GM19467 (cell line): ENCODE measurements around the gene LETM1.
"Not testable (repeated sequence)": the region's sequence is repeated elsewhere in the genome, so short reads cannot be mapped to it uniquely, and the experiment has no call there.

Source experiments
- ATAC-seq: cut with Tn5 transposase; IDR thresholded peaks from one replicate; pipeline ENCODE4 v1.9.1; 2021; ENCODE audit warnings: mild to moderate bottlenecking, moderate library complexity; ENCODE audit not compliant: unreplicated experiment

LETM1 gene

GRCh38 chr4:1852904-1853623 lies 2.9 kb downstream of the LETM1 start:
- no peak for ATAC-seq

- no peak for ATAC-seq
These were observed 4.2 kb downstream of the LETM1 start for GRCh38 chr4:1851575-1852410.

DNA sequence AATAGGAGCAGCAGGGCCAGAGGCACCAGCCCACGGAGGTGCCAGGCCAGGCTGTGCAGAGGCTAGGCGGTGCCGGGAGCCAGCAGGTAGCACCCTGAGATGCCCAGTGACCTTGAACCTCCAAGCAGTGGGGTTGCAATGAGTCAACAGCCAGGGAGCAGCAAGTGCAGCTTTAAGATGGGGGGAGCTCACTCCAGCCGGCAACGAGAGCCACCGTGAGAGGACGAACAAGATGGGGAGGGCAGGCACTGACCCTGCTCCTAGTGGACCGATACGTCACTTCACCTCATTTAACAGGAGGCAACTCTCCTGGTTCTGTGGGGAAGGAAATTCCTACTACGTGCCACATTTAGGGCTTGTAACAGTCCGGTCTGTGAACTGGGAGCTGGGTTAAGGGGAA lies 4.8 kb downstream of the LETM1 start:
- no peak for ATAC-seq

DNA sequence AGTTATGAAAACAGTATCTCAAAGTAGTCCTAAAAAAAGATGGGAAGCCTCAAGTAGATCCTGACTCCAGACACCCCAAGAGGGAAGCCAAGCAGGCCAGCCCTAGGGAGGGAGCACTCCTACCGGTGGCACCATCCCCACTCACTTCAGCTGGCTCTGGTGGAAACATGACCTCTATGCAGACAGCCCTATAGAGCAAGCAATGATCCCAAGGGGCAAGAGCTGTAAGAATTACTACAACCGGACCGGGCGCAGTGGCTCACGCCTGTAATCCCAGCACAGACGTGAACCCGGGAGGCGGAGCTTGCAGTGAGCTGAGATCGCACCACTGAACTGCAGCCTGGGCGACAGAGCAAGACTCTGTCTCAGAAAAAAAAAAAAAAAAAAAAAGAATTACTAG lies 5.7 kb downstream of the LETM1 start:
- ATAC-seq, result no peak

- no peak for ATAC-seq
These were observed 9.4 kb downstream of the LETM1 start for GRCh38 chr4:1846580-1846979.

GRCh38 chr4:1844618-1845017 lies 11.3 kb downstream of the LETM1 start:
- ATAC-seq, result not testable (repeated sequence)

DNA sequence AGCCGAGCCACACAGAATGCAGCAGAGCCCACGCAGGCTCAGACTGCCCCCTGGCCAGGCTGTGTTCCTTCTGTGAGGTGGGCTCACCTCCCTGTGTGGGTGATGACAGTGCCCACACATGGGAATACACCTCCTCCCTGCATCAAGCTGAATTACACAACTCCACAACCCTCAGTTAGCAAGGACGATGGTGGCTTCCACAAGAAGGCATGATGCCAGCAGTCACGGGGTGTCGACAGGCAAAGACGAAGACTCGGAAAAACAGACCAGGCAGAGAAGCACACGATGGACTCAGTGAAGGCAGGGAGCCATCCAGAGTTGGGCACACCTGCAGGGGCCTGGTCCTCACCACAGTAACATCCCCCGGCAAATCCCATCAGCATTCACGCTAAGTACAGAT lies 12.1 kb downstream of the LETM1 start:
- ATAC-seq, result no peak

GRCh38 chr4:1842993-1843448 lies 12.9 kb downstream of the LETM1 start:
- no peak for ATAC-seq

DNA sequence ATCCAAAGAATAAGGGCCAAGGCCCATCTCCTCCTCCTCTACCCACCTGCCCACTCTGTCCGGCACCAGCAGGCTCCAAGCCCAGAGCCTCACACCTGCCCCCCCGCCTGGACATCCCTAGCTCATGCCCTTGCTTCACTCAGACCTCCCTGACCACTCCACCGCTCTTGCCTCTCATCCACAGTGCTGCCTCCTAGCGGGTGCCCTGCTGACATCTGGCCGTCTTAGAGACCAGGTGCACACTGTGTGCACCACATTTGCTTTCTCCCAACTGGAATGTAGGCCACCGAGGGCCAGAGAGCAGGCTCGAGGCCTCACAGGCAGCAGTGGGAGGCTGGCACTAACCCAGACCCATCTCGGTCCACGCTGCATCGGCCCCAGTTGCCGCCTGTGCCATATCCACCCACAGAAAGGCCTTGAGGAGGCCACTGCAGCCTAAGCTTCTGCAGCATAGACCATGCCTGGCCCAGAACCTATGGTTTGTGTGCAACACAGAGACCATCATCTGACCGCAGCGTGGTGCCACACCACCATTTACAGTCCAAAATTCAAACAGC lies 13.5 kb downstream of the LETM1 start:
- ATAC-seq, result no peak

- ATAC-seq, result no peak
These were observed 14.1 kb downstream of the LETM1 start for GRCh38 chr4:1841887-1842210.

DNA sequence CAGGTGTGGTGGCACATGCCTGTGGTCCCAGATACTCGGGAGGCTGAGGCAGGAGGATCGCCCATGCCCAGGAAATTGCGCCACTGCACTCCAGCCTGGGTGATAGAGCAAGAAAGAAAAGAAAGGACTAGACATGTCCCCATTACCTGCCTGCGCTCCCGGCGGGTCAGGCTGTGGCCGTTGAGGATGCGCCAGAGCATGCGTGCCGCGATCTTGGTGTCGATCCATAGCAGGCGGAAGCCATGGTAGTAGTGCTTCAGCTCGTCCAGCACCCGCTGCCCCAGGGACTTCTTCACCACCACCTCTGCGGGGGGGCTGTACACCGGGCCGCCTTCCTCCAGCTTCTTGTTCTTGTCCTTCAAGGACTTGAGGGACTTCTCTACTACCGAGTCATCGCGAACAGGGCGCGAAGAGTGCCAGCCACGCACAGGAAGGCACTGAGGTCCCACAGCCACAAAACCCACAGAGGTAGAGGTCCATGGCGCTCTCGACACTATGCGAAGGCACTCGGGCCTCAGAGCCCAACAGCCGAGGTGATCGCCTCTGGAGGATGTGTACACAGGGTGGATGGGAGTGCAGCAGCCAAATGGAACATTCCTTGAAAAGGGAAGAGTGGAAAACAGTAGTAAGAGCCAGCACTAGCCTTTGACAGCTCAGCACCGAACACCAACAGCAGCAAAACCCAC lies 14.6 kb downstream of the LETM1 start:
- no peak for ATAC-seq

- no peak for ATAC-seq
These were observed 16.7 kb downstream of the LETM1 start for GRCh38 chr4:1839282-1839681.

DNA sequence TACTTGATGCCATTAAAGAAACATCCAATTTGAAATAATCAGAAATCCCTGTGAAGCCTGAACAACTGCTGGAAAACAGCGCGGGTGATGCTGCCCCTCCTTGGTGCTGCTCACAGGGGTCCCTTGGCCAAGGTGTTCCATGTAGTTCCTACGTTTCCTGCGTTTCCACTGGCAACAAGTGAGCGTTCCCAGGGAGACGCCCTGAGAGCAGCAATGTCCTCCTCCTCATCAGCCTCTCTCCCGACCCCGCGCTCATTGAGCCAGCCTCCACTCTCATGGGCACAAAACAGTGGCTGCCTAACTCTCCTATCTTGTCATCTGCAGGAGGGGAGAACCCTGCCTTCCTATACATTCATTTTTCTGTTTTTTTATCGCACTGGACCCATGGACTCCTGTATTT lies 18.9 kb downstream of the LETM1 start:
- no peak for ATAC-seq

- ATAC-seq, result no peak
These were observed 19.3 kb downstream of the LETM1 start for GRCh38 chr4:1836650-1837049.

DNA sequence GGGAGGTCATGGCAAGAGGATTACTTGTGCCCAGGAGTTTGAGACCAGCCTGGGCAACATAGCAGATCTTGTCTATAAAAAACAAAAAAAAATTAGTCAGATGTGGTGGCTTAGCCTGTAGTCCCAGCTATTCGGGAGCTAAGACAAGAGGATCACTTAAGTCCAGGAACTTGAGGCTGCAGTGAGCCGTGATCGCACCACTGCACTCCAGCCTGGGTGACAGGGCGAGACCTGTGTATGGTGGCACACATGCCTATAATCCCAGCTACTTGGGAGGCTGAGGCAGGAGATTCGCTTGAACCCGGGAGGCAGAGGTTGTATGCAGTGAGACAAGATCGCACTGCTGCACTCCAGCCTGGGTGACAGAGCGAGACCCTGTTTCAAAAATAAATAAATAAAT lies 20.1 kb downstream of the LETM1 start:
- not testable (repeated sequence) for ATAC-seq

GRCh38 chr4:1834047-1834775 lies 21.7 kb downstream of the LETM1 start:
- no peak for ATAC-seq

DNA sequence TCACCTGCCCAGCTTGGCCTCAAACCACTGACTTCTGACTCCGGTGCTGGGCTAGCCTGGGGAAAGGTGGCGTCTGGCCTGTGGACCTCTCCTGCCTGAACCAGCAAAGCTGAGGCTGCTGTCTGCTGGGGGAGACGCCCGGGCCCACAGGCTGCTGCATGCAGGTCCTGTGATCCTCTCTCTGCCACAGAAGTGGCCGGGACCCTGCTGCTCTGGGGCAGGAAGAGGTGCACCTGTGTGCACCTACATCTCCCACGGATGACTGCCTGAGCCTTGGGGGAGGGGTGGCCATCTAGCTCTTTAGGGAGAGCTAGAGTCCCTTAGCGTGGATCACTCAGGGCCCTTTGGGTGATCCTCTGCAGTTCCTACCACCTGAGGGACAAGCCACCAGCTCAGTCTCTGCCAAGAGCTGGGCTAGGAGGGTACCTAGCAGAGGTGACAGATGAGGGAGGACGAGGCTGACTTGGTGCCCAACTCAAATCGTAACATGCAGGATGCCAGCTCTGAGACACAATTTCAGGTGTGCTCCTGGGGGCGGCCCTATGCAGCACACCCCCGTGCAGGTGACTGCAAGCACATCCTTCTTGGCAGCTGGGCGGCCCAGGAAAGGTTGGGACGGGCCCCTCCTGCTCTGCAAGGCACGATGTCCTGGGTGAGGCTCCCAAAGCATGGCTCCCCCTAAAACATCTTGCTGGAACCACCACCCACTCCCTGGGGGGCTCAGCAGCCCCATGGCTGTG lies 22.5 kb downstream of the LETM1 start:
- no peak for ATAC-seq

DNA sequence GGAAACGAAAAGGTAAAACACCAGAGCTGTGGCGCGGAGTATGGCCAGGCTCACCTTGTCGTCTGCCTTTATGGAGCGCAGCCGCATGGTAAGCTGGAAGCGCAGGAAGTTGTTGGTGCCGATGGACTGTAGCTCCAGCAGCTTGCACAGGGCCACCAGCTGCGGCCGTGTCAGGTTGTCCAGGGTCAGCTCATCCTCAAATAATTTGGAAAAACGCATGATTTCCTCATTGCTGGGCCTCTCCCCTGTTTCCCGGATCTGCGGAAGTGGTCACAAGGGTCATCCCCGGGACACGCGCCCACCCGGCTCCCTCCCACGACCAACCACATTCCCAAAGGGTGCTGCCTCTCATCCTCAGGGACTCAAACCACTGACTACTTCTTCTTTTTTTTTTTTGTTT lies 23.3 kb downstream of the LETM1 start:
- no peak for ATAC-seq

GRCh38 chr4:1831331-1831730 lies 24.6 kb downstream of the LETM1 start:
- no peak for ATAC-seq

- ATAC-seq, result no peak
These were observed 25.2 kb downstream of the LETM1 start for GRCh38 chr4:1830642-1831228.
